GM03348 (cell line): ENCODE measurements around the gene PLXNB2.
A peak's percentile ranks its signal among the peaks of the same experiment; 100 is the strongest.
"Not testable (repeated sequence)": the region's sequence is repeated elsewhere in the genome, so short reads cannot be mapped to it uniquely, and the experiment has no call there.

Source experiments
- DNase-seq: peaks from one replicate; pipeline ENCODE4 v3.0.0; 2012; ENCODE audit warnings: low spot score

Gene PLXNB2, protein sequence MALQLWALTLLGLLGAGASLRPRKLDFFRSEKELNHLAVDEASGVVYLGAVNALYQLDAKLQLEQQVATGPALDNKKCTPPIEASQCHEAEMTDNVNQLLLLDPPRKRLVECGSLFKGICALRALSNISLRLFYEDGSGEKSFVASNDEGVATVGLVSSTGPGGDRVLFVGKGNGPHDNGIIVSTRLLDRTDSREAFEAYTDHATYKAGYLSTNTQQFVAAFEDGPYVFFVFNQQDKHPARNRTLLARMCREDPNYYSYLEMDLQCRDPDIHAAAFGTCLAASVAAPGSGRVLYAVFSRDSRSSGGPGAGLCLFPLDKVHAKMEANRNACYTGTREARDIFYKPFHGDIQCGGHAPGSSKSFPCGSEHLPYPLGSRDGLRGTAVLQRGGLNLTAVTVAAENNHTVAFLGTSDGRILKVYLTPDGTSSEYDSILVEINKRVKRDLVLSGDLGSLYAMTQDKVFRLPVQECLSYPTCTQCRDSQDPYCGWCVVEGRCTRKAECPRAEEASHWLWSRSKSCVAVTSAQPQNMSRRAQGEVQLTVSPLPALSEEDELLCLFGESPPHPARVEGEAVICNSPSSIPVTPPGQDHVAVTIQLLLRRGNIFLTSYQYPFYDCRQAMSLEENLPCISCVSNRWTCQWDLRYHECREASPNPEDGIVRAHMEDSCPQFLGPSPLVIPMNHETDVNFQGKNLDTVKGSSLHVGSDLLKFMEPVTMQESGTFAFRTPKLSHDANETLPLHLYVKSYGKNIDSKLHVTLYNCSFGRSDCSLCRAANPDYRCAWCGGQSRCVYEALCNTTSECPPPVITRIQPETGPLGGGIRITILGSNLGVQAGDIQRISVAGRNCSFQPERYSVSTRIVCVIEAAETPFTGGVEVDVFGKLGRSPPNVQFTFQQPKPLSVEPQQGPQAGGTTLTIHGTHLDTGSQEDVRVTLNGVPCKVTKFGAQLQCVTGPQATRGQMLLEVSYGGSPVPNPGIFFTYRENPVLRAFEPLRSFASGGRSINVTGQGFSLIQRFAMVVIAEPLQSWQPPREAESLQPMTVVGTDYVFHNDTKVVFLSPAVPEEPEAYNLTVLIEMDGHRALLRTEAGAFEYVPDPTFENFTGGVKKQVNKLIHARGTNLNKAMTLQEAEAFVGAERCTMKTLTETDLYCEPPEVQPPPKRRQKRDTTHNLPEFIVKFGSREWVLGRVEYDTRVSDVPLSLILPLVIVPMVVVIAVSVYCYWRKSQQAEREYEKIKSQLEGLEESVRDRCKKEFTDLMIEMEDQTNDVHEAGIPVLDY (N-terminal part only)

DNA sequence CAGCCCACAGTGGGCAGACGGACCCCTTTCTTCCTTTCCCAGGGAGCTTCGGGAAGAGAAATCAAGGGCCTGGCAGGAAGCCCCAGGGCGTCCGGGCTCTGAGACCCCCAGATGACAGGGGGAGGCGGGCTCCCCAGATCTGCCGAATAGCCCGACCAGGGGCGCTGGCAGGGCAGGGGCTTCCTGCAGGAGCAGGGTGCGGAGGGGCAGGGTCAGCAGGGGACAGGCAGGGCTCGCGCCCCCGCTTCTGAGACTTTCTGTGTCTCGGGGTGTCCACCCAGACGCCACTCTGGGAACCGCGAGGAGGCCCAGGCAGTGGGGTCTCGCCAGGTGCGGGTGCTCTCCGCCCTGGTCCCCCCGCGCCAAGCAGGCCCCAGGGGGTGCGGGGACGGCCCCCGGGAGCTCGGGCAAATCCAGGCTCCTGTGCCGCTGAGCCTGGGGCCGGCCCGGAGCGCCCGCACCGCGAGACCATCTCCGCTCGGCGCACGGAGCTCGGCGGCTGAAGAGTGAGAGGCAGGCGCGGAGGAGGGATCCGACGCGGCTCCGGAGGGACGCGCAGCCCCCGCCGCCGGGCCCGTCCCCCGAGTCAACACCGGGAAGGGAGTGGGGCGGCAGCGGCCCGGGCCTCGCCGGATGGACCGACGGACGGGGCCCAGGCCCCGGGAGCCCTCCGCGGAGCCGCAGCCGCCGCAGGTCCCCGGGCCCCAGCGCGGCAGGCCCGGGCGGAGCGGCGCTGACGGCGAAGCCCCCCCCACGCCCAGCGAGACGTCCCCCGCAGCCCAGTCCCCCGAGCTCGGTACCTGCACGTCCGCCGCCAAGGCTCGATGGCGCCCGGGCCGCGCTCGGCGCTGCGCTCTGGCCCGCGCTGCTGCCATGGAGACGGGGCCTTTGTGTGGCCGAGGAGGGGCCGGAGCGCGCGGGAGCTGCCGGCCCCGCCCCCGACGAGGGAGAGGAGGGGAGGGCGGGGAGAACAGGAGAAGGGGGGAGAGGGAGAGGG is at the start of gene PLXNB2:
TSS of gene PLXNB2 (minus strand) at position 894 of the 997 bp plus-strand sequence. CDS start 17,062 bp downstream, outside the sequence.
- peak; percentile 93 for DNase-seq

GRCh38 chr22:50357222-50357621 is 49.8 kb upstream of the PLXNB2 start:
- DNase-seq = no peak

DNA sequence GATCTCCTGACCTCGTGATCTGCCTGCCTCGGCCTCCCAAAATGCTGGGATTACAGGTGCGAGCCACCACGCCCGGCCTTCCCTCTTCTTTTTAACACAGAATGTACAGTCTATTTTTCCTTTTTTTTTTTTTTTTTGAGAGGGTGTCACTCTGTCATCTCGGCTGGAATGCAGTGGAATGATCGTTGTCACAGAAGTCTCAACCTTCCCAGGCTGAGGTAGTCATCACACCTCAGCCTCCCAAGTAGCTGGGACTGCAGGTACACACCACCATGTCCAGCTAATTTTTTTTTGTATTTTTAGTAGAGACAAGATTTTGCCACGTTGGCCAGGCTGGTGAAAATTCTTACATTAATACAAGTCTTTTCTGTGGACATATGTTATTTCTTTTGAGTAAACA is 48.7 kb upstream of the PLXNB2 start:
- DNase-seq = no peak

DNA sequence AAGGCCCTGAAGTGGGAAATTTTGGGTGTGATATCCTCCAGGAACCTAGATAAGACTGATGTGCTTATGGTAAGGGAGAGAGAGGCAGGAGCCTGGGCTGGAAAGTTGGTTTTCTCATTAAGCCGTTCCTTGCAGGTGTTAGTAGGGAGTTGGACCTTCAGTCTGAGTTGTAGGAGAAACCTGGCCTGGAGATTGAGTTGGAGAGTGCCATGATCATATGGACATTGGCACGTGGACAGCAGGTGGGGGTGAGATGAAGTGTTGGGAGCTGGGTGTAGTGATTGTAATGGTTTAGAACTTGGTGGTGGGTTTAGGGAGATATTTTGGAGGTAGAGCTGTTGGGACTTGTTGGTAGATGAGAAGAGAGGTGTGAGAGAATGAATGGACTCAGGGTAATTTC is 40.6 kb upstream of the PLXNB2 start:
- no peak for DNase-seq

- no peak for DNase-seq
Observed at GRCh38 chr22:50347157-50347556, 39.7 kb upstream of the PLXNB2 start.

GRCh38 chr22:50346470-50346869 is 39.0 kb upstream of the PLXNB2 start:
- no peak for DNase-seq

GRCh38 chr22:50343541-50343935 is 36.1 kb upstream of the PLXNB2 start:
- DNase-seq = no peak

DNA sequence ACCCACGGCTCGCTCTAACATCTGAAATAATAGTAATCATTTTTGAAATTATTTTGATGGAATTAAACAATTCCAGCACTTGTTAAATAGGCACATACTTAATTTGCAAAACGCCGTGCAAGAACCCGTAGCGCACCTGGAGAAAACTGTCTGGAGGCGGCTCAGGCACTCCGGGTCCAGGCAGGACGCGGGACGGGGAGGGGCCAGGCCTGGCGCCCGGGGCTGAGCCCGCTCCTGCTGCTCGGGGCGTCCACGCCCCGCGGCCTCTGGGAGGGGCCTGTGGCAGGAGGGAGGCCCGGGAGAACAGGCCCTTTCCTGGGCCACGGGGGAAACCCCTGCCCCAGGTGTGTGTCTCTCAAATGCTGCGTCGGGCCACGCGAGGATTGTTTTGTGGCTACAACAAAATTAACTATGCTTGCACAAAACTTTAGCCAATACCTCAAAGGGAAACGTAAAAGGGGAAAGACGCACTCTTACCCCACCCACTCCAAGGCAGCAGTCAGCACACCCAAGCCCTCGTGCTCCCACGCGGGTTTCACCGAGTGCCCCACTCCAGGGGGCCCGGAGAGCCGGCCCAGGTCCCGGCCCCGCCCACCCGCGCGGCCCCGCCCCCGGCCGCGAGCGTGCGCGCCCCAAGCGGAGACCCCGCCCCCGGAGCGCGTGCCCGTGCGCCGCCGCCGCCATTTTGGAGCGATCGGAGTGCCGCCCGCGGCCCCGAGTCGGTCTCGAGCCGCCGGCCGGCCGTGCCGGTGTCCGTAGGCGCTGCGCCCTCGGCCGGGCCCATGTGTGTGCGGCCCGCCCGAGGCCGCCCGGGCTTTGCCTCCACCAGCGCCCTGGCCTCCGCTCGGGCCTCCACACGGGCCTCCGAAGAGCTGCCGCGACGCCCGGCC is 35.5 kb upstream of the PLXNB2 start, which contains the start of gene PPP6R2:
TSS of gene PPP6R2 (plus strand) at position 677 of the 890 bp plus-strand sequence. CDS start 50,582 bp downstream, outside the sequence.
- DNase-seq = peak; percentile 97

GRCh38 chr22:50341977-50342650 is 34.7 kb upstream of the PLXNB2 start:
- DNase-seq = peak; percentile 91

DNA sequence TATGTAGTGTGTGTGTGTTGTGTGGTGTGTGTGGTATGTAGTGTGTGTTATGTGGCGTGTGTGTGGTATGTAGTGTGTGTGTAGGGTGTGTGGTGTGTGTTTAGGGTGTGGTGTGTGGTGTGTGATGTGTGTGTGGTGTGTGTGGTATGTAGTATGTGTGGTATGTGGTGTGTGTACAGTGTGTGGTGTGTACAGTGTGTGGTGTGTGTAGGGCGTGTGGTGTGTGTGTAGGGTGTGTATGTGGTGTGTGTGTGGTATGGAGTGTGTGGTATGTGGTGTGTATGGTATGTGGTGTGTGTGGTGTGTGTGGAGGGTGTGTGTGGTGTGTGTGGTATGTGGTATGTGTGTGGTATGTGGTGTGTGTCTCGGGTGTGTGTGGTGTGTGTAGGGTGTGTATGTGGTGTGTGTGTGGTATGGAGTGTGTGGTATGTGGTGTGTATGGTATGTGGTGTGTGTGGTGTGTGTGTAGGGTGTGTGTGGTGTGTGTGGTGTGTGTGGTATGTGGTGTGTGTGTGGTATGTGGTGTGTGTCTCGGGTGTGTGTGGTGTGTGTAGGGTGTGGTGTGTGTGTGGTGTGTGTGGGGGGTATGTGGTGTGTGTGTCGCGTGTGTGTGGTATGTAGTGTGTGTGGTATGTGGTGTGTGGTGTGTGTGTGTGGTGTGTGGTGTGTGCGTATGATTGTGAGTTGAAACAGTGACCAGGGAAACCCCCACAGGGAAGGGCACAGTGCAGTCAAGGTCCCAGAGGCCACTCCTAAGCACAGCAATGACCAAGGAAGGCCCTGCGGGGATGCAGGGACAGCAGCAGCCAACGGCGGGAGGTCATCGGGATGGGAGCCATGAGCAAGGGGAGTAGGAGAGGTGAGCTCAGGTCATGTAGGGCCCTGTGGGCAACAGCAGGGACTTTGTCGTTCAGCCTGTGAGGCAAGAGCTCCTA is 32.8 kb upstream of the PLXNB2 start:
- DNase-seq = no peak

DNA sequence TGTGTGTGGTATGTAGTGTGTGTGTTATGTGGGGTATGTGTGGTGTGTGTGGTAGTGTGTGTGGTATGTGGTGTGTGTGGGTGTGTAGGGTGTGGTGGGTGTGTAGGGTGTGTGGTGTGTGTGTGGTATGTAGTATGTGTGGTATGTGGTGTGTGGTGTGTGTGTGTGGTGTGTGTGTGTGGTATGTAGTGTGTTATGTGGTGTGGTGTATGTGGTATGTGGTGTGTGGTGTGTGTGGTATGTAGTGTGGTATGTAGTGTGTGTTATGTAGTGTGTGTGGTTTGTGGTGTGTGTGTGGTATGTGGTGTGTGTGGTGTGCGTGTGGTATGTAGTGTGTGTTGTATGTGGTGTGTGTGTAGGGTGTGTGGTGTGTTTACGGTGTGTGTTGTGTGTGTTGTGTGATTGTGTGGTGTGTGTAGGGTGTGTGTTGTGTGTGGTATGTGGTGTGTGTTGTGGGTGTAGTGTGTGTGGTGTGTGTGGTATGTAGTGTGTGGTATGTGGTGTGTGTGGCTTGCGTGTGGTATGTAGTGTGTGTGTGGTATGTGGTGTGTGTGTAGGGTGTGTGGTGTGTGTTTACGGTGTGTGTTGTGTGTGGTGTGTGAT is 31.5 kb upstream of the PLXNB2 start:
- DNase-seq = no peak

DNA sequence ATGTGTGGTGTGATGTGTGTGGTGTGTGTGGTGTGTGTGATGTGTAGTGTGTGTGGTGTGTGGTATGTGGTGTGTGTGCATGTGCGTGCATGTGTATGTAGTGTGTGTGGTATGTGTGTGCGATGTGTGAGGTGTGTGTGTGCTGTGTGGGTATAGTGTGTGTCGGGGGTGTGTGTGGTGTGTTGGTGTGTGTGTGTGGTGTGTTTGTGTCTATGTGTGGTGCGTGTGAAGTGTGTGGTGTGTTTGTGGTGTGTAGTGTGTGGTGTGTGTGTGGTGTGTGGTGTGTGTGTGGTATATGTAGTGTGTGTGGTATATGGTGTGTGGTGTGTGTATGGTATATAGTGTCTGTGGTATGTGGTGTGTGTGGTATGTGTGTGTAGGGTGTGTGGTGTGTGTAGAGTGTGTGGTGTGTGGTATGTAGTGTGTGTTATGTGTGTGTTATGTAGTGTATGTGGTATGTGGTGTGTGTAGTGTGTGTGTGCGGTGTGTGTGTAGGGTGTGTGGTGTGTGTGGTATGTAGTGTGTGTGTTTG is 30.7 kb upstream of the PLXNB2 start:
- no peak for DNase-seq

DNA sequence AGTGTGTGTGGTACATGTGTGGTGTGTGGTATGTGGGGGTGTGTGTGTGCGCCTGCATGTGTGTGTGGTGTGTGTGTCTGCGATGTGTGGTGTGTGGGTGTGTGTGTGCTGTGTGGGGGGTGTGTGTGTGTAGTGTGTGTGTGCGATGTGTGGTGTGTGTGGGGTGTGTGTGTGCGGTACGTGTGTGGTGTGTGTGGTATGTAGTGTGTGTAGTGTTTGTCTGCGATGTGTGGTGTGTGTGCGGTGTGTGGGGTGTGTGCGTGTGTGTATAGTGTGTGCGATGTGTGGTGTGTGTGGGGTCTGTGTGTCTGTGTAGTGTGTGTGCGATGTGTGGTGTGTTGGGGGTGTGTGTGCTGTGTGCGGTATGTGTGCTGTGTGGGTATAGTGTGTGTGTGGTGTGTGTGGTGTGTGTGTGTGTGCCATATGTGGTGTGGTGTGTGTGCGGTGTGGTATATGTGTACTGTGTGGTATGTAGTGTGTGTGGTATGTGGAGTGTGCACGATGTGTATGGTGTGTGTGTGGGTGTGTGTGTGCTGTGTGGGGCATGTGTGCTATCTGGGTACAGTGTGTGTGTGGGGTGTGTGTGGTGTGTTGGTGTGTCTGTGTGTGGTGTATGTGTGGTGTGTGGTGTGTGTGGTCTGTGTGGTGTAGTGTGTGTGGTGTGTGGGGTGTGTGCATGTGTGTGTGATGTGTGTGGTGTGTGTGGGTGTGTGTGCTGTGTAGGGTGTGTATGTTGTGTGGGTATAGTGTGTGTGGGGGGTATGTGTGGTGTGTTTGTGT is 30.0 kb upstream of the PLXNB2 start:
- DNase-seq = no peak

DNA sequence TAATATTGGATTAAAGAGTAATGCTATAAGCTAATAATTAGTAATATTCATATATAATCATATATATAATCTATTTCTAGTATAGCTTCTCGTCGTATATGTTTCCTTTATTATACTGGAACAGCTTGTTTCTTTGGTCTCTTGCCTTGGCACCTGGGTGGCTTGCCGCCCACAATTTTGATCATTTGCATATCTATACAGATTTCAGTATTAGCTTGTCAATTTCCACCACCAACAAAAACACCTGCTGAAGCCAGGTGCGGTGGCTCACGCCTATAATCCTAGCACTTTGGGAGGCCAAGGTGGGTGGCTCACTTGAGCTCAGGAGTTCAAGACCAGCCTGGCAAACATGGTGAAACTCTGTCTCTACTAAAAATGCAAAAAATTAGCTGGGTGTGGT is 27.0 kb upstream of the PLXNB2 start:
- not testable (repeated sequence) for DNase-seq

- no peak for DNase-seq
Observed at GRCh38 chr22:50329236-50329635, 21.8 kb upstream of the PLXNB2 start.

DNA sequence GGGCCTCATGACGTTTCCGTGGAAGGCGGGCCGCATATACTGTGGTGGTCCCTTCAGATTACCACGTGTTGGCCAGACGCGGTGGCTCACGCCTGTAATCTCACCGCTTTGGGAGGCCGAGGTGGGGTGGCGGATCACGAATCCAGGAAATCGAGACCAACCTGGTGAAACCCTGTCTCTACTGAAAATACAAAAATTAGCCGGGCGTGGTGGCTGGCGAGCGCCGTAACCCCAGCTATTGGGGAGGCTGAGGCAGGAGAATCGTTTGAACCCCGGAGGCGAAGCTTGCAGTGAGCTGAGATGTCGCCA is 20.2 kb upstream of the PLXNB2 start:
- DNase-seq = no peak
